Measurements from ENCODE around the gene ENTPD1. TPM values are rescaled to one million over a fixed set of nuclear protein-coding genes. Genes with fewer than 3 reads are reported as not detected.
"Not testable (repeated sequence)": the region's sequence is repeated elsewhere in the genome, so short reads cannot be mapped to it uniquely, and the experiment has no call there.

ENTPD1 gene
- total RNA-seq, 1 donor from 2014 or later, result 6.0 TPM

GRCh38 chr10:95756809-95757684 is 1.1 kb downstream of the ENTPD1 start:
- intact Hi-C loops (cut with DNase I), result no loop called here
- ATAC-seq (ENCODE audit: poor library complexity) (no peak), DNase-seq (no peak)

- ATAC-seq (ENCODE audit: poor library complexity) (no peak), DNase-seq (no peak)
- intact Hi-C loops (cut with DNase I), result no loop called here
Observed at GRCh38 chr10:95758351-95759025, 2.5 kb downstream of the ENTPD1 start.

- intact Hi-C loops (cut with DNase I), result no loop called here
- no peak for DNase-seq
- ATAC-seq (ENCODE audit: poor library complexity), result no peak
Observed at GRCh38 chr10:95759233-95759826, 3.4 kb downstream of the ENTPD1 start.

- intact Hi-C loops (cut with DNase I), result no loop called here
- DNase-seq (no peak), ATAC-seq (ENCODE audit: poor library complexity) (no peak)
Observed at GRCh38 chr10:95761939-95762492, 6.1 kb downstream of the ENTPD1 start.

- no peak for DNase-seq
Observed at GRCh38 chr10:95767884-95768556, 12.1 kb downstream of the ENTPD1 start.

GRCh38 chr10:95770084-95770720 is 14.2 kb downstream of the ENTPD1 start:
- ATAC-seq (ENCODE audit: poor library complexity) (no peak), DNase-seq (no peak)
- intact Hi-C loops (cut with DNase I), result no loop called here

More at GRCh38 chr10:95767884-95768556, 12.1 kb downstream of the ENTPD1 start:
- intact Hi-C loops (cut with DNase I), result no loop called here
- peak; percentile 59 for ATAC-seq (ENCODE audit: poor library complexity)

- intact Hi-C loops (cut with DNase I); DNase-seq; ATAC-seq (ENCODE audit: poor library complexity): not testable (repeated sequence)
Observed at GRCh38 chr10:95773454-95773853, 17.5 kb downstream of the ENTPD1 start.

GRCh38 chr10:95777638-95778037 is 21.7 kb downstream of the ENTPD1 start:
- intact Hi-C loops (cut with DNase I); DNase-seq; ATAC-seq (ENCODE audit: poor library complexity): not testable (repeated sequence)

- DNase-seq (no peak), ATAC-seq (ENCODE audit: poor library complexity) (no peak)
- intact Hi-C loops (cut with DNase I), result no loop called here
Observed at GRCh38 chr10:95782318-95782717, 26.4 kb downstream of the ENTPD1 start.

GRCh38 chr10:95783741-95784140 is 27.8 kb downstream of the ENTPD1 start:
- intact Hi-C loops (cut with DNase I), result no loop called here
- ATAC-seq (ENCODE audit: poor library complexity) (no peak), DNase-seq (no peak)

GRCh38 chr10:95784279-95784913 is 28.4 kb downstream of the ENTPD1 start:
- ATAC-seq (ENCODE audit: poor library complexity) (no peak), DNase-seq (no peak)
- intact Hi-C loops (cut with DNase I), result no loop called here

- ATAC-seq (ENCODE audit: poor library complexity) (no peak), DNase-seq (no peak)
- intact Hi-C loops (cut with DNase I), result no loop called here
Observed at GRCh38 chr10:95785317-95785716, 29.4 kb downstream of the ENTPD1 start.

GRCh38 chr10:95785942-95786669 is 30.1 kb downstream of the ENTPD1 start:
- ATAC-seq (ENCODE audit: poor library complexity) (no peak), DNase-seq (no peak)
- intact Hi-C loops (cut with DNase I), result no loop called here

- intact Hi-C loops (cut with DNase I), result no loop called here
- DNase-seq (no peak), ATAC-seq (ENCODE audit: poor library complexity) (no peak)
Observed at GRCh38 chr10:95787447-95787846, 31.5 kb downstream of the ENTPD1 start.

GRCh38 chr10:95788830-95789229 is 32.9 kb downstream of the ENTPD1 start:
- no peak for ATAC-seq (ENCODE audit: poor library complexity)
- intact Hi-C loops (cut with DNase I), result no loop called here
- no peak for DNase-seq

- intact Hi-C loops (cut with DNase I), result no loop called here
- DNase-seq (no peak), ATAC-seq (ENCODE audit: poor library complexity) (no peak)
Observed at GRCh38 chr10:95789902-95790301, 33.9 kb downstream of the ENTPD1 start.

- DNase-seq, result no peak
- intact Hi-C loops (cut with DNase I), result no loop called here
- ATAC-seq (ENCODE audit: poor library complexity), result no peak
Observed at GRCh38 chr10:95790982-95791381, 35.0 kb downstream of the ENTPD1 start.
